Liver (tissue), 9 donors: Measurements from ENCODE around the gene MED26. TPM values are rescaled to one million over a fixed set of nuclear protein-coding genes. Genes with fewer than 3 reads are reported as not detected.

Experiments
- DNase-seq: peaks from one replicate; pipeline ENCODE4 v3.0.0-alpha.2; 2017; ENCODE audit warnings: low spot score
- H3K27ac ChIP-seq, 2 donors: one replicate each; pipeline ENCODE4 v1.7.0; 2013; ENCODE audit warnings: inconsistent platforms in 2 of 2, low read length in 2 of 2, control low read depth in 1 of 2, low read depth in 1 of 2, mild to moderate bottlenecking in 1 of 2
- H3K27me3 ChIP-seq, 4 donors: one replicate each; pipeline versions ENCODE4 v1.6.1 to v1.7.0; 2013; ENCODE audit warnings: low read length in 3 of 4, inconsistent platforms in 1 of 4, mild to moderate bottlenecking in 1 of 4, moderate library complexity in 1 of 4; ENCODE audit not compliant: control insufficient read depth in 4 of 4, insufficient read depth in 4 of 4
- H3K36me3 ChIP-seq, 4 donors: one replicate each; pipeline versions ENCODE4 v1.6.1 to v1.7.0; 2013; ENCODE audit warnings: low read length in 3 of 4, mild to moderate bottlenecking in 3 of 4, low read depth in 1 of 4, moderate library complexity in 1 of 4; ENCODE audit not compliant: control insufficient read depth in 4 of 4, insufficient read depth in 3 of 4
- H3K4me1 ChIP-seq, 4 donors: one replicate each; pipeline versions ENCODE4 v1.6.1 to v1.7.0; 2013; ENCODE audit warnings: low read length in 3 of 4, mild to moderate bottlenecking in 3 of 4, moderate library complexity in 1 of 4; ENCODE audit not compliant: control insufficient read depth in 4 of 4, insufficient read depth in 4 of 4
- H3K4me3 ChIP-seq, 3 donors: one replicate each; pipeline versions ENCODE4 v1.6.1 to v1.7.0; 2013; ENCODE audit warnings: low read length in 3 of 3, control low read depth in 1 of 3, low read depth in 1 of 3, mild to moderate bottlenecking in 1 of 3
- H3K9ac ChIP-seq, 2 donors: one replicate each; pipeline ENCODE4 v1.7.0; 2013; ENCODE audit warnings: low read length in 2 of 2, mild to moderate bottlenecking in 2 of 2, moderate library complexity in 2 of 2, control low read depth in 1 of 2, low read depth in 1 of 2
- H3K9me3 ChIP-seq, 4 donors: one replicate each; pipeline versions ENCODE4 v1.6.1 to v1.7.0; 2013; ENCODE audit warnings: low read length in 3 of 4; ENCODE audit not compliant: control insufficient read depth in 4 of 4
- EGR1 ChIP-seq, 2 donors: IDR thresholded peaks; 2 replicates each; pipeline ENCODE4 v1.6.1; 2016 to 2018; ENCODE audit warnings: antibody characterized with exemption in 2 of 2, low read depth in 2 of 2
- FOXA1 ChIP-seq: IDR thresholded peaks from 2 replicates; pipeline ENCODE4 v1.6.1; 2016; ENCODE audit warnings: antibody characterized with exemption
- FOXA2 ChIP-seq: IDR thresholded peaks from 2 replicates; pipeline ENCODE4 v1.6.1; 2016; ENCODE audit warnings: antibody characterized with exemption
- GABPA ChIP-seq, 2 donors: IDR thresholded peaks in 1 of 2; conservative IDR thresholded peaks in 1 of 2; 2 replicates each; pipeline ENCODE4 v1.6.1; 2016; ENCODE audit warnings: antibody characterized with exemption in 2 of 2, mild to moderate bottlenecking in 1 of 2, moderate library complexity in 1 of 2
- HNF4A ChIP-seq, 2 donors: conservative IDR thresholded peaks; 2 replicates each; pipeline ENCODE4 v1.6.1; 2016; ENCODE audit warnings: antibody characterized with exemption in 2 of 2, mild to moderate bottlenecking in 2 of 2
- HNF4G ChIP-seq: IDR thresholded peaks from 2 replicates; pipeline ENCODE4 v1.6.1; 2016; ENCODE audit warnings: antibody characterized with exemption
- JUND ChIP-seq, 2 donors: IDR thresholded peaks; 2 replicates each; pipeline ENCODE4 v1.6.1; 2016; ENCODE audit warnings: antibody characterized with exemption in 2 of 2
- MAX ChIP-seq: IDR thresholded peaks from 2 replicates; pipeline ENCODE4 v1.6.1; 2016; ENCODE audit warnings: antibody characterized with exemption
- NR2F2 ChIP-seq: IDR thresholded peaks from 2 replicates; pipeline ENCODE4 v1.6.1; 2016; ENCODE audit warnings: antibody characterized with exemption
- RAD21 ChIP-seq, 2 donors: IDR thresholded peaks; 2 replicates each; pipeline ENCODE4 v1.6.1; 2016; ENCODE audit warnings: antibody characterized with exemption in 2 of 2, mild to moderate bottlenecking in 2 of 2
- REST ChIP-seq: IDR thresholded peaks from 2 replicates; pipeline ENCODE4 v1.6.1; 2016; ENCODE audit warnings: antibody characterized with exemption, mild to moderate bottlenecking
- RXRA ChIP-seq, 2 donors: IDR thresholded peaks; 2 replicates each; pipeline ENCODE4 v1.6.1; 2017 to 2018; ENCODE audit warnings: antibody characterized with exemption in 2 of 2, mild to moderate bottlenecking in 1 of 2
- SP1 ChIP-seq: IDR thresholded peaks from 2 replicates; pipeline ENCODE4 v1.6.1; 2018; ENCODE audit warnings: antibody characterized with exemption, mild to moderate bottlenecking
- TAF1 ChIP-seq: conservative IDR thresholded peaks from 2 replicates; pipeline ENCODE4 v1.6.1; 2016; ENCODE audit warnings: antibody characterized with exemption, mild to moderate bottlenecking
- YY1 ChIP-seq: IDR thresholded peaks from 2 replicates; pipeline ENCODE4 v1.6.1; 2016; ENCODE audit warnings: antibody characterized with exemption, mild to moderate bottlenecking
- ZBTB33 ChIP-seq: IDR thresholded peaks from 2 replicates; pipeline ENCODE4 v1.6.1; 2016; ENCODE audit warnings: antibody characterized with exemption
- WGBS: extraction: QIAGEN DNeasy Blood & Tissue Kit; methylation state at CpG from one replicate; pipeline ENCODE4 v1.1.7; 2013; 5-methylcytosine and 5-hydroxymethylcytosine counted together
- polyA plus RNA-seq, 2 donors: library from polyadenylated mRNA; stranded (reverse) in 1 of 2; unstranded in 1 of 2; fragments of 200-250 nt in 1 of 2; fragments of >200 nt in 1 of 2; fragmentation: Nextera tagmentation in 1 of 2; extraction: Ambion mirVana in 1 of 2; gene quantifications; one replicate each; pipeline versions ENCODE4 v1.2.1 to v1.2.3, GENCODE V29; 2013 to 2015
- total RNA-seq, 2 donors: library from RNA; depleted of rRNA; stranded (reverse); fragments of >200 nt; gene quantifications; one replicate each; pipeline ENCODE4 v1.2.3, GENCODE V29; 2014
- TF ChIP-seq, protein P1 (sequence below): IDR thresholded peaks from 2 replicates; pipeline ENCODE4 v1.6.1; 2016; ENCODE audit warnings: antibody characterized with exemption
- TF ChIP-seq, protein P2 (sequence below): fragments of 150-350 bp; IDR thresholded peaks from 2 replicates; pipeline ENCODE4 v1.5.1; 2017; ENCODE audit warnings: improper control_type of control experiment, low read depth, low read length; ENCODE audit not compliant: missing input control
- donor health status: healthy.
- donor health status: healthy.
- donor health status: healthy.
- donor health status: healthy.
- donor health status: healthy.

The MED26 gene
- total and polyA plus RNA-seq, 4 donors = 1.5 to 3.8 (median 3.2) TPM

- H3K9me3 ChIP-seq = no peaks in the 10 kb centered on the region
- no peak for DNase-seq
- 85% methylated on average over 10 of the region's 10 CpGs for WGBS
- no peak overlapping the region for H3K27ac ChIP-seq
- H3K9ac ChIP-seq = no peak overlapping the region
- H3K4me3 ChIP-seq = no peak overlapping the region
- H3K4me1 ChIP-seq = peaks cover 2 to 46% (median 35%) of the 10 kb centered on the region in 4 donors
- H3K36me3 ChIP-seq = peaks cover 0 to 7% (median 3%) of the 10 kb centered on the region in 4 donors
- no peaks in the 10 kb centered on the region for H3K27me3 ChIP-seq
- TF ChIP-seq RXRA (IDR thresholded peaks at IDR 0.05) (no peak), SP1 (no peak), TAF1 (no peak), HNF4A (conservative IDR thresholded peaks at IDR 0.05) (no peak), MAX (no peak), GABPA (IDR thresholded peaks at IDR 0.05 in 1 of 2, conservative IDR thresholded peaks at IDR 0.05 in 1 of 2) (no peak), REST (no peak), RAD21 (IDR thresholded peaks at IDR 0.05) (no peak), HNF4G (no peak), NR2F2 (no peak), YY1 (no peak), FOXA1 (no peak), EGR1 (IDR thresholded peaks at IDR 0.05; ENCODE audit: low read depth in 2 of 2) (no peak), FOXA2 (no peak), ZBTB33 (no peak), JUND (IDR thresholded peaks at IDR 0.05) (no peak)
- TF ChIP-seq, protein P1, sequence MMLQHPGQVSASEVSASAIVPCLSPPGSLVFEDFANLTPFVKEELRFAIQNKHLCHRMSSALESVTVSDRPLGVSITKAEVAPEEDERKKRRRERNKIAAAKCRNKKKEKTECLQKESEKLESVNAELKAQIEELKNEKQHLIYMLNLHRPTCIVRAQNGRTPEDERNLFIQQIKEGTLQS = no peak
- TF ChIP-seq, protein P2, sequence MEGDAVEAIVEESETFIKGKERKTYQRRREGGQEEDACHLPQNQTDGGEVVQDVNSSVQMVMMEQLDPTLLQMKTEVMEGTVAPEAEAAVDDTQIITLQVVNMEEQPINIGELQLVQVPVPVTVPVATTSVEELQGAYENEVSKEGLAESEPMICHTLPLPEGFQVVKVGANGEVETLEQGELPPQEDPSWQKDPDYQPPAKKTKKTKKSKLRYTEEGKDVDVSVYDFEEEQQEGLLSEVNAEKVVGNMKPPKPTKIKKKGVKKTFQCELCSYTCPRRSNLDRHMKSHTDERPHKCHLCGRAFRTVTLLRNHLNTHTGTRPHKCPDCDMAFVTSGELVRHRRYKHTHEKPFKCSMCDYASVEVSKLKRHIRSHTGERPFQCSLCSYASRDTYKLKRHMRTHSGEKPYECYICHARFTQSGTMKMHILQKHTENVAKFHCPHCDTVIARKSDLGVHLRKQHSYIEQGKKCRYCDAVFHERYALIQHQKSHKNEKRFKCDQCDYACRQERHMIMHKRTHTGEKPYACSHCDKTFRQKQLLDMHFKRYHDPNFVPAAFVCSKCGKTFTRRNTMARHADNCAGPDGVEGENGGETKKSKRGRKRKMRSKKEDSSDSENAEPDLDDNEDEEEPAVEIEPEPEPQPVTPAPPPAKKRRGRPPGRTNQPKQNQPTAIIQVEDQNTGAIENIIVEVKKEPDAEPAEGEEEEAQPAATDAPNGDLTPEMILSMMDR = no peak
Observed at GRCh38 chr19:16624236-16624635, 3.8 kb downstream of the MED26 start.
